ENCODE data around the gene ARHGAP44.

Gene ARHGAP44

GRCh38 chr17:12887088-12887487, 97.8 kb downstream of the ARHGAP44 start:
- Histone ChIP-seq H3K4me3 (ENCODE audit: low read length) (no peak overlapping the region), H3K9ac (ENCODE audit: low read length) (no peak overlapping the region), H3K4me2 (ENCODE audit: low read length) (no peak overlapping the region), H4K20me1 (ENCODE audit: insufficient read depth, low read length) (no peaks in the 10 kb centered on the region), H3K4me1 (ENCODE audit: low read length) (peaks cover 33% of the 10 kb centered on the region), H3K27me3 (ENCODE audit: low read depth, low read length) (no peaks in the 10 kb centered on the region), H3K79me2 (ENCODE audit: low read length) (peaks cover 23% of the 10 kb centered on the region), H3K9me3 (ENCODE audit: insufficient read depth, low read length) (no peaks in the 10 kb centered on the region; the same call in 1 of the 2 replicates), H2AFZ (ENCODE audit: low read depth, low read length) (no peak overlapping the region), H3K27ac (ENCODE audit: low read length) (no peak overlapping the region), H3K36me3 (replicated peaks; ENCODE audit: low read depth, low read length) (peaks cover 11% of the 10 kb centered on the region)
- TF ChIP-seq EZH2phosphoT487 (IDR thresholded peaks at IDR 0.05; ENCODE audit: low read depth) (no peak), CTCF (IDR thresholded peaks at IDR 0.05; ENCODE audit: low read depth, low read length) (no peak)

- H3K9ac ChIP-seq (ENCODE audit: low read length) = no peak overlapping the region
- H3K4me2 ChIP-seq (ENCODE audit: low read length) = no peak overlapping the region
- peaks cover 7% of the 10 kb centered on the region for H3K36me3 ChIP-seq (replicated peaks; ENCODE audit: low read depth, low read length)
Observed at GRCh38 chr17:12896180-12896785, 107.0 kb downstream of the ARHGAP44 start.

GRCh38 chr17:12898110-12898509, 108.8 kb downstream of the ARHGAP44 start:
- H3K9ac ChIP-seq (ENCODE audit: low read length) = no peak overlapping the region
- no peak overlapping the region for H3K4me2 ChIP-seq (ENCODE audit: low read length)
- no peak overlapping the region for H2AFZ ChIP-seq (ENCODE audit: low read depth, low read length)
- H3K27me3 ChIP-seq (ENCODE audit: low read depth, low read length) = no peaks in the 10 kb centered on the region
- H3K4me3 ChIP-seq (ENCODE audit: low read length) = no peak overlapping the region
- no peaks in the 10 kb centered on the region for H4K20me1 ChIP-seq (ENCODE audit: insufficient read depth, low read length)
- no peaks in the 10 kb centered on the region for H3K9me3 ChIP-seq (ENCODE audit: insufficient read depth, low read length)
- no peak overlapping the region for H3K27ac ChIP-seq (ENCODE audit: low read length)
- H3K79me2 ChIP-seq (ENCODE audit: low read length) = peaks cover 4% of the 10 kb centered on the region; the same call in 1 of the 2 replicates
- H3K4me1 ChIP-seq (ENCODE audit: low read length) = no peaks in the 10 kb centered on the region
- H3K36me3 ChIP-seq (replicated peaks; ENCODE audit: low read depth, low read length) = peaks cover 4% of the 10 kb centered on the region
- TF ChIP-seq CTCF (IDR thresholded peaks at IDR 0.05; ENCODE audit: low read depth, low read length) (no peak), EZH2phosphoT487 (IDR thresholded peaks at IDR 0.05; ENCODE audit: low read depth) (no peak)

More at GRCh38 chr17:12896180-12896785, 107.0 kb downstream of the ARHGAP44 start:
- Histone ChIP-seq H3K9me3 (ENCODE audit: insufficient read depth, low read length) (no peaks in the 10 kb centered on the region), H3K4me1 (ENCODE audit: low read length) (no peaks in the 10 kb centered on the region), H3K4me3 (ENCODE audit: low read length) (no peak overlapping the region), H3K27me3 (ENCODE audit: low read depth, low read length) (no peaks in the 10 kb centered on the region), H2AFZ (ENCODE audit: low read depth, low read length) (no peak overlapping the region), H4K20me1 (ENCODE audit: insufficient read depth, low read length) (no peaks in the 10 kb centered on the region), H3K79me2 (ENCODE audit: low read length) (peaks cover 7% of the 10 kb centered on the region; the same call in 1 of the 2 replicates), H3K27ac (ENCODE audit: low read length) (no peak overlapping the region)
- TF ChIP-seq CTCF (IDR thresholded peaks at IDR 0.05; ENCODE audit: low read depth, low read length) (no peak), EZH2phosphoT487 (IDR thresholded peaks at IDR 0.05; ENCODE audit: low read depth) (no peak)

GRCh38 chr17:12899604-12900003, 110.3 kb downstream of the ARHGAP44 start:
- Histone ChIP-seq H3K9me3 (ENCODE audit: insufficient read depth, low read length) (no peaks in the 10 kb centered on the region), H3K27ac (ENCODE audit: low read length) (no peak overlapping the region), H3K79me2 (ENCODE audit: low read length) (no peaks in the 10 kb centered on the region), H3K4me2 (ENCODE audit: low read length) (no peak overlapping the region), H3K9ac (ENCODE audit: low read length) (no peak overlapping the region), H3K4me3 (ENCODE audit: low read length) (no peak overlapping the region), H2AFZ (ENCODE audit: low read depth, low read length) (no peak overlapping the region), H3K4me1 (ENCODE audit: low read length) (no peaks in the 10 kb centered on the region), H3K27me3 (ENCODE audit: low read depth, low read length) (no peaks in the 10 kb centered on the region), H4K20me1 (ENCODE audit: insufficient read depth, low read length) (no peaks in the 10 kb centered on the region), H3K36me3 (replicated peaks; ENCODE audit: low read depth, low read length) (peaks cover 4% of the 10 kb centered on the region)
- TF ChIP-seq CTCF (IDR thresholded peaks at IDR 0.05; ENCODE audit: low read depth, low read length) (no peak), EZH2phosphoT487 (IDR thresholded peaks at IDR 0.05; ENCODE audit: low read depth) (no peak)
